ENCODE results near the gene GPRC5B.

Gene GPRC5B

DNA sequence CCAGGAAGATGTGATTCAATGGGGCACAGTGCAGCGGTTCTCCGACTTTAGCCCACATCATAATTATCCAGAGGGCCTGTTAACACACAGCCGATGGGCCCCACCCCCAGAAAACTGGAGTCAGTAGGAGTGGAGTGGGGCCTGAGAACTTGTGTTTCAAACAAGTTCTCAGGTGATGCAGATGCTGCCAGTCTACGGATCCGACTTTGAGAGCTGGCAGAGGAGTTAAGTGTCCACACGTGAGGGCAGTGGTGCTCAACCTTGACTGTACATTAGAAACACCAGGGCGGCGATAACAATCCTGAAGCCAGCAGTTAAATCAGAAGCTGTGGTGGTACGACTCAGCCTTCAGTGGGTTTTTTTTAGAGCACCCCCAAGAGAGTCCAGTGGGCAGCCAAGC is 75.0 kb downstream of the GPRC5B start:
- Histone ChIP-seq H3K4me3 (ENCODE audit: low read depth in 1 of 5, low read length in 5 of 5) (no peak overlapping the region), H3K4me1 (ENCODE audit: control insufficient read depth in 5 of 5, insufficient read depth in 5 of 5, low read length in 5 of 5) (peaks cover 2 to 26% (median 15%) of the 10 kb centered on the region in 5 donors), H3K9me3 (ENCODE audit: control insufficient read depth in 5 of 5, low read length in 5 of 5) (peaks cover 0 to 21% (median 13%) of the 10 kb centered on the region in 5 donors), H3K27me3 (ENCODE audit: control insufficient read depth in 5 of 5, insufficient read depth in 4 of 5, low read length in 5 of 5) (peaks cover 0 to 4% (median 0%) of the 10 kb centered on the region in 5 donors), H3K9ac (ENCODE audit: low read length in 5 of 5) (no peak overlapping the region), H3K36me3 (ENCODE audit: control insufficient read depth in 5 of 5, insufficient read depth in 5 of 5, low read length in 5 of 5) (no peaks in the 10 kb centered on the region), H3K27ac (ENCODE audit: low read depth, low read length) (no peak overlapping the region)

DNA sequence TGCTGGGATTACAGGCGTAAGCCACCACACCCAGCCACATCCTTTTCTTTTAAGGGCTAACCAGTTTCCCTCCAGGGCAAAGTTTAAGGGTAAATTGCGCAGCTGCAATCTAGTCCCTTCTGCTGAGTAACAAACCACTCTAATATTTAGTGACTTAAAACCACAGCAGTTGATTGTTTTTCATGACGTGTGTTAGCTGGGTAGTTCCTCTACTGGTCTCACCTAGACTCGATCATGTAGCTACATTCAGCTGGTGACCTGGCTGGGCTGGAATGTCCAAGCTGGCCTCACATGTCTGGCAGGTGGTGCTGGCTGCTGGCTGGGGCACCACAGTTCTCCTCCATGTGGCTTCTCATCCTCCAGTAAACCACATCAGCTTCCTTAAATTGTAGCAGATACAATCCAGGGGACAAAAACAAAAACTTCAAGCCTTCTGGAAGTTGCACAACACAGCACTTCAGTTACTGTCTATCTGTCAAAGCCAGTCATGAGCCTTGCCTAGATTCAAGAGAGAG is 75.5 kb downstream of the GPRC5B start:
- no peaks in the 10 kb centered on the region for H3K36me3 ChIP-seq (ENCODE audit: control insufficient read depth in 5 of 5, insufficient read depth in 5 of 5, low read length in 5 of 5)
- no peak overlapping the region for H3K4me3 ChIP-seq (ENCODE audit: low read depth in 1 of 5, low read length in 5 of 5)
- H3K27ac ChIP-seq (ENCODE audit: low read depth, low read length), result no peak overlapping the region
- H3K27me3 ChIP-seq (ENCODE audit: control insufficient read depth in 5 of 5, insufficient read depth in 4 of 5, low read length in 5 of 5), result peaks cover 0 to 4% (median 0%) of the 10 kb centered on the region in 5 donors
- no peak overlapping the region for H3K9ac ChIP-seq (ENCODE audit: low read length in 5 of 5)
- peaks cover 2 to 31% (median 15%) of the 10 kb centered on the region in 5 donors for H3K4me1 ChIP-seq (ENCODE audit: control insufficient read depth in 5 of 5, insufficient read depth in 5 of 5, low read length in 5 of 5)
- H3K9me3 ChIP-seq (ENCODE audit: control insufficient read depth in 5 of 5, low read length in 5 of 5), result peaks cover 0 to 21% (median 13%) of the 10 kb centered on the region in 5 donors

DNA sequence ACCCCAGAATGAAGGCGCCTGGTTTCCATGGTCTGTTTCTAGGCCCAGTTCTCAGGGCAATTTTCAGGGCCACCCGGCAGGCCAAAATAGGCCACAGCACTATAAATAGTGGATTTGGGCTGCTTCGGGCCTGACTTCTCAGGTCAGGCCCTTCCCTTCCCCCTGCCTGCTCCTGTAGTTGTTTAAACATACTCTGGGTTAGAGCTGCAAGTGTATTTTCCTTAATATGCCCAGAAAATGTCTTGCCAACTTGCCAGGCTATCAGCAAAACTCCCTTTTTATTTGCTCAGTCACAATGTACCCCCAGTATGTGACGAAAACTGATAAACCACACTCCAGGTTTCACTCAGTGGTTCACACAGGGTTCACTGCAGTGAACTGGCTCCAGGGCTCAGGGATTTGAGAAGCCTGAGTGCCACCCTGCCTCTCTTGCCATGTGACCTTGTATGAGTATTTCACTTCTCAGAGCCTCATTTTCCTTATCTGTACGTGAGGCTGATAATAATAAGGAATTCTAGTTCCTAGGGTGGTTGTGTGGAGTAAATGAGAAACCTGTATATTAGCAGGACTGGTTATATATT is 76.5 kb downstream of the GPRC5B start:
- no peak overlapping the region for H3K4me3 ChIP-seq (ENCODE audit: low read depth in 1 of 5, low read length in 5 of 5)
- peaks cover 0 to 4% (median 0%) of the 10 kb centered on the region in 5 donors for H3K27me3 ChIP-seq (ENCODE audit: control insufficient read depth in 5 of 5, insufficient read depth in 4 of 5, low read length in 5 of 5)
- H3K36me3 ChIP-seq (ENCODE audit: control insufficient read depth in 5 of 5, insufficient read depth in 5 of 5, low read length in 5 of 5), result no peaks in the 10 kb centered on the region
- no peak overlapping the region for H3K9ac ChIP-seq (ENCODE audit: low read length in 5 of 5)
- no peak overlapping the region for H3K27ac ChIP-seq (ENCODE audit: low read depth, low read length)
- H3K9me3 ChIP-seq (ENCODE audit: control insufficient read depth in 5 of 5, low read length in 5 of 5), result peaks cover 0 to 18% (median 11%) of the 10 kb centered on the region in 5 donors
- peaks cover 2 to 34% (median 15%) of the 10 kb centered on the region in 5 donors for H3K4me1 ChIP-seq (ENCODE audit: control insufficient read depth in 5 of 5, insufficient read depth in 5 of 5, low read length in 5 of 5)

All from subcutaneous abdominal adipose tissue (tissue), 5 donors.